HG03558 (cell line): ENCODE data around the gene WDFY2.

Source experiments
- ATAC-seq: cut with Tn5 transposase; IDR thresholded peaks from one replicate; pipeline ENCODE4 v1.9.1; 2021; ENCODE audit warnings: moderate number of reproducible peaks; ENCODE audit not compliant: unreplicated experiment; ENCODE audit errors: extremely low read depth

Gene WDFY2

DNA sequence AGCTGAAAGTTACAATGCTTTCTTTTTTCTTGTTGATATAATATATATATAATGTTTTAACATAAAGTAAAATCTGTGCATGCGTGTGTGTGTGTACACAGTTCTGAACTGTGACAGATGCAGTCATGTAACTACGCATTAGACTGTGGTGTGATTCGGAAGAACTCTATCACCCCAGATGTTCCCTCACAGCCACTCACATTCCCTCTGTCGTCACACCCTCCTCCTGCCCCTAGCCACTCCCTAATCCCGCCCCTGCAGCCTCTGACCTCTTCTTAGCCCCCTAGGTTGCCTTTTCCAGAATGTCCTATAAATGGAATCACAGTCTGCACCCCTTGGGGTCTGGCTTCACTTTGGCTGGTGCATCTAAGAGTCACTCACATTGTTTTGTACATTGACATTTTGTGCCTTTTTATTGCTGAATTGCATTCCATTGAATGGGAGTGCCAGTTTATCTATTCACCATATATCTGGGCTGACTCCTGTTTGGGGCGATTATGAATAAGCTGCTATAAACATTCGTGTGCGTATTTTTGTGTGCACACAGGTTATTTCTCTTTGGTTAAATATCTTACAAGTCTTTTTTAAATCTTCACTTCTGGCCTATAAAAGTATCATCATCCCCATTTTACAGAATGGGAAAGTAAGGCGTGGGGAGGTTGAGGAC, 199.3 kb downstream of the WDFY2 start:
- ATAC-seq, result no peak

DNA sequence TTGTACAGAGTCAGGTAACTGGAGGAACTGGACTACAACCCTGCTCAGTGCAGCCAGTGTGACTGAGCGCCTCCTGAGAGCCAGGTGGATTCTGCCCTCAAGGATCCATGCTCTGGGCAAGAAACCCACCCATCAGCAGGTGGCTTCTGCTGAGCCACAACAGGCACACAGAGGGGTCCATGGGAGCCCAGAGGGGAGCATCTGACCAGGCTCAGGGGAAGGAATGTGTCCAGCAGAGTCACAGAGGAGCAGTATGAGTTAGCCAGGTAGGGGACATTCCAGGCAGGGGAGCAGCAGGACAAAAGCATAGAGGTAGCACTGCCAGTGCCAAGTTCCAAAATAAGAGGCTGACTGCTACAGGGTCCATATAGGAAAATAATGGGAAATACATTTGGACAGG, 199.8 kb downstream of the WDFY2 start:
- no peak for ATAC-seq

DNA sequence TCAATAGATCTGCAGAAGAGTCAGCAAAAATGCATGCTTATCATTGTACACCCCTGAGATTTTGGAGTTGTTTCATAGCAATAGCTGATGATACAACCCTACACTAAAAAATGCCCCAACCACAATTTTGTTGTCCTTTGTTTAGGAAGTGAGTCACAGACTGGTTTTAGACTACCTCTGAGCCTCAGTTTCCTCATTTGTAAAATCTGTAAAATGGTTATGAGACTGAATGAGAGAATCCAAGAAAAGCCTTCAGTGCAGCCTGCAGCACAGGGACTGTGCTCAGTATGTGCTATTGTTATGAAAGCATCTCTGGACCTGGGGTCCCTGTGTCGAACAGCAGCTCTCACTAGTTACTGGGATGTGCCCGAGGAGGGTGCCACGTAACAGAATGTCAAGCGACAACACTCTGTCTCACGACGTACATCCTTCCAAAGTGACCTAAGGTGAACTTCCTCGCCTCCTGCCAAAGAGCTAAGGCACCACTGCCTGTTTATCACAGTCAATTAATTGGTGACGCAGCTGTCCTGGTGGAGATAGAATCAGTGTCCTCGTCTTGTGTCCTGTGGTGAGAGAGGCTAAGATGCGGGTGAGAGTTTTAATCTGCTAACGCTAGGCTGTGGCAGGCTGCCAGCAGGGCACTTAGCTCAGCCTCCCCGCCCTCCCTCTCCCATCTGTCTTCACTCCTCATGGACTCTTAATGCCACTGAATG, 201.6 kb downstream of the WDFY2 start:
- ATAC-seq, result no peak

DNA sequence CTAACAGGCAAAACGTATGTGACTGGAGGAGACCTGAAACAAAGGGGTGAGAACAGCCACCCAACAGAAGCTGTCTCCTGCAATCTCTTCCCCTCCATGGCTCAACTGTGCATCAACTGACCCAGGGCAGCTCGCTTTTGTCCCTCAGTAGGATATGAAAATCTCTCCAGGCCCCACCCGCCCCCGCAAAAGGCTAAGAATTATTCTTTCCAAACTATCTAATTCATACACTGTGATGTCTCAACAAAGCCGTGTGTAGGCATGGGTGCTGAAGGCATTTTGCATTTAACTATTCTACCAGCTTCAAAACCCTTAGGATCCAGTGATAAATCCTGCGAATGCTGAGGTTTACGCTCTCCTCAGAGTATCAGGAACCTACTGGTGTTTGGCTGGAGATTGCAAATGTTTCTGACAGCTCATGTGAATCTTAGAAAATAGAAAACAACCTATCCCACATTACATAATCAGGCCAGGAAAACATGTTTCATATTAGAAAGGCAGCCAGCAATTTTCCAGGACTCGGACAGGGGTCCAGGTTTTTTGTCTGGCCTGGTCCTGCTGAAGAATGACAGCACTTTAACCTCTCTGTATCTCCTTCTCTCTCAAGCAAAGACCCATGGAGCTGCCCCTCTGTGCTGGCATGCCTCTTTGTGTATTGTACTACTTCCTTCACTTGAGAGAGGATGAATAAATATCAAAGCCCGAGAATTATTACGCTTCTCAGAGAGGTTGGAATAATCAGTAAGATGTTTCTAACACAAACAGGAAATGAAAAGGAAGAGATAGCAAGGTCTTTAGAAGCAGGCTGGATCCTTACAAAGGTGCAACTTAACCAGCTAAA, 202.4 kb downstream of the WDFY2 start:
- no peak for ATAC-seq

DNA sequence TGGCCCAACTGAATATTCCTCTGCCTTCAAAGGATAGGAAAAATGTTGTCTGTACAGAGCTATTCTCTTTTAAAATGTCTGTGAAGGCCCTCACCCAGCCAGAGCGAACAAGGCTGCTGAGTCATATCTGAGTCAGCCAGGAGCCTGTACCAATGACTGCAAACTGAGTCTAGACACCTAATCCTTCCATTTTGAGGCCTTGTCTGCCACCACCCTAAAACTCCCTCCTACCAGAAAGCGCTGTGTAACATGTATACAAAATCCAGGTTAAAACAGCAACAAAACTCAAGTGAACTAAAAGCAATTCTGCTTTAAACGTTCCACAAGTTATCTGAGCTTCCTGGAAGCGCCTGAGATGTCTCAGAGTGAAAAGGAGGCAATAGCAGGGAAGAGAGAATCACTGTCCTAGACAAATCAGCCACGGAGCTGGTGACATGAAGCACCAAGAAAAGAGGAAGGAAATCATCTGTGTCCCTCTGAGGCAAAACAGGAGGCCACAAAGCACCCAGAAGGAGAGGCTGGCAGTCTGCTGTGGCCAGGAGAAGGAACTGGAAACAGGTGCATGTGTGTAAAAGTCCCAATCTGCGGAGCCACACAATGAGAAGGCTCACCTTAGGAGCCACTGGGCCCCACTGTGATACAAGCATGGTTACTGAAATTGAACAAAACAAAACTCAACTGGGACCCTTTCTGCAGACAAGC, 209.5 kb downstream of the WDFY2 start:
- ATAC-seq, result peak; percentile 45

DNA sequence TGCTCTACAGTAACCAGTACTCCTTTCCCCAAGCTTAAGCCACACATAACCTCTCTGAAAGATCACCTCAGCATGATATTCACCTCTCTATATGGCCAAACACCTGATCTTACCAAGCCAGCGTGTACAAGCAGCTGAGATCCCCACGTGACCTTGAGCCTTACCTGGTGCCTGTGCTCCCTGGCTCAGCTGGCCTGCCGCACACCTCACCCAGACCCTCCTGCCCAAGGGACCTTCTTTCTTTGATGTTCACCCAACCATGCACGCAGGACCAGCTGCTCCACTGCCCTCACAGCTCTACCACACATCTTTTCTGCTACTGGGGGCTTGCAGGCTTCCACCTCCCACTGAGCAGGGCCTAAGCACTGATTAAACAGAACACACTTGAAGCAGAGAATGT, 210.7 kb downstream of the WDFY2 start:
- ATAC-seq, result no peak

DNA sequence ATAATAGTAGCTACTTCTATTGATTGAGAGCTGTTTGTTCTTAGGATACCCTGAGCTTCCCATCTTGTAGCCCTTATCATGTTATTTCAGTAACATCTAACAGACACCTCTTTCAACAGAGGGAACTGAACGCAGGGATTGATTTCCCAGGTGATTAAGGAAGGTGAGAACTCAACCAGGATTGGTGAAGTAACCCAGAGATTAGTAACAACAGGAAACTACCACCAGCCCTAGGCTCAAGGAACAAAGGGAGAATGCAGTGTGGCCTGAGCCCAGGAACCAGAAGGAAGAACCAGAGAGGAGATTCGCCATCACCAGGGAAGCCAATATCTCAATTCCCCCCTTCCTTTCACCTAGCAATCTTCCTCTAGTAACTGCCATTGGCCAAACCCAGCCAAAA, 211.2 kb downstream of the WDFY2 start:
- no peak for ATAC-seq

DNA sequence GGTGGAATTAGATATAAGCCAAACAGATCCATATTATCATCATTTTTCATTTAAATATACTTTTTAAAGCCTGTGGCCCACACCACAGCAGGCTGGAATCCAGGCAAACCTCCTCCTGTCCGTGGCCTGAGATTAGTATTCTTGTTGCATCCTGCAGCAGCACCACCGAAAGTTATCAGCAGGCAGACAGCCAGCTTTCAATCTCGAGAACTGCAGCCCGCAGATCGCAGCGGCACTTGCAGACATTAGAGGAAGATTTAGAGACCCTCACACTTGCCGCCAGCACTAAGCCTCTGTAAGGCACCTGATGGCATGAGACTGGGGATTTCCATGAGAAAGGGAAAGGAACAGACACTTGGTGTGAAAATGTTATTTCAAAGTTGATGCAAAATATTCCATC, 212.3 kb downstream of the WDFY2 start:
- ATAC-seq, result no peak

DNA sequence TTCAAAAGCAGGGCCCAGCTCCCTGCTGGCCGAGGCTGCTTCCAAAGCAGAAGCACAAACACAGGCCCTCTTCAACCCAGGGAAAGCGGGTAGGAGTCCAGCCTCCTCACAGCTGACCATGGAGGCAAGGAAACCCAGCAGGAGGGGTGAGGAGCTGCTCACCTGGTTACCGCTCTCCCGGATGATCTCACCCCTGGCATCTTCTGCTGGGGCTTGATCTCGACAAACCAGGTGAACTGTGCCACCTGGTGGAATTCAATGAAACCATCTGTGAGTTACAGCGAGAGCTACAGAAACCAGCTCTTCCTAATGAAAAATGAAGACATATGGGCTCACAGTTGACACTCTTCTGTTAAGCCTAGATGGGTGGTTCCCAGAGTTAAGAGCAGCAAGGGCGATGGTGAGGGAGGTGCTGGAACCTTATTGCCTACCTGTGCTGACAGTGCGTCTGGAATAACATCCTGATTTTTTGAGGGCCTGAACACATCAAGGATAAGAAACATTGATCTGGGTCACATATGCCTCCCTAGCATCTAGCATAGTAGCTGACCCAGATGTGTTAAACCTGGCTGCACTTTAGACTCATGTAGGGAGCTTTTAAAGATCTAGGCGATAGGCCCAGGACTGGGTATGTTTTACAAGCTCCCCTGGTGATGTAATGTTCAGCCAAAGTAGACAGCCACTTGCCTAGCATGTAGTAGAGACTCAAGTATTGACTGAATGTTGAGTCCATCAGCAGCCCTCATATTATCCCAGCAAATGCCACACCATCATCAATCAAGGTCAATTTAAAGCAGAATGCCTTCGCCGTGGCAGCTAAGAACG, 213.6 kb downstream of the WDFY2 start:
- ATAC-seq, result no peak

DNA sequence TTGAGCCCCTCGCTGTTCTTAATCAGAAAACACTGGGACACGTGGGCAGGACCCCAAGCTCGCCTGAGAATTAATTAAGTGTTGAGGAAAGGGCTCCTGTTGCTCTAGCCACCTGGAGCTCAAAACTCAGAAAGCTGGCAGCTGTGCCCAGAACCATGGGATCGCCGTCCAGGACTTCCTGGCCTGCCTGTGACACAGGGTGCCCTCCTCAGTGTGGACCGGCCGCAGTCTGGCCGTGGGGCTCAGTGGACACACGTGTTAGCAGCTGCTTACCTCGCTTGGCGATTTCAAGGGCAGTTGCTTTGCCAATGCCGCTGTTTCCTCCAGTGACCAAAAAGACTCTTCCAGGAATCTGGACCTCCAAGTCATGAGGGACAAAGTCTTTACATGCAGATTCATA, 215.0 kb downstream of the WDFY2 start:
- no peak for ATAC-seq

DNA sequence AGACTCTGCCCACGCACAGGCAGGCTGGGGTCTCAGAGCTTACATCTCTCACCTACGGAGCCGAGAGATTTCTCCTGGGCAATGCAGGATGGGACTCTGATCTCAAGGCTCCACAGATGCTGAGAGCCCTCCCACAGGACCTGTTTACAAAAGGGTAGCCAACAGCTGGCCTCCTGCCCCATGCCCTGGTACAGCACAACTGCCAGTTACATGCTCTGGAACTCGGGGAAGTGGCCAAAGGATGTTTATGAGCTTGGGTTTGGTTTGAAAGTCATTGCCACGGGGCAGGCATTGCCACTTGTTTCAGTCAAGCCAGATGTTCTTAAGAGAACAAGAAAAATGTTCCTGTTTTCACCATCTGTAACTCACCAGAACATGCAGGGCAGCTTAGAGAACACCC, 216.2 kb downstream of the WDFY2 start:
- no peak for ATAC-seq

DNA sequence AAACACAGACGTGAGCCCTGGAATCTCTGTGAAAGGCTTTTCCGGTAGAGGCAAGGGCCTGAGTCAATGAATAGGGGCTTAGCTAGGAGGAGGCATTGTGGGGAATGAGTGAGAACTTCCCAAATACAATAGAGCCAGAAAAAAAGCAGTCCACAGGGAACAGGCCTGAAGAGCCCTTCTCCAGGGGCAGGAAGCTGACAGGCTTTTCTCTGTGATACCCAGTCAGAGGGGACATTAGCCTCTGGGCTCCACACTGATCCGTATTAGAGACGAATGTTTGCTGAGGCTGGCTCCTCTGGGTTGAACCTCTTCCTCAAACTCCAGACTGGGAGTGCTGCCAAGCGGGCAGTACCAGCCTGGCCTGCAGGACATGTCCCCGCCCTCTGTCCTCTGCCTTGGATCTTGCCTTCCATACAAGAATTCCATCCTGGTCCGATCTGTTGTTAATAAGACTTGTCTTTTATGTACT, 217.4 kb downstream of the WDFY2 start:
- no peak for ATAC-seq

DNA sequence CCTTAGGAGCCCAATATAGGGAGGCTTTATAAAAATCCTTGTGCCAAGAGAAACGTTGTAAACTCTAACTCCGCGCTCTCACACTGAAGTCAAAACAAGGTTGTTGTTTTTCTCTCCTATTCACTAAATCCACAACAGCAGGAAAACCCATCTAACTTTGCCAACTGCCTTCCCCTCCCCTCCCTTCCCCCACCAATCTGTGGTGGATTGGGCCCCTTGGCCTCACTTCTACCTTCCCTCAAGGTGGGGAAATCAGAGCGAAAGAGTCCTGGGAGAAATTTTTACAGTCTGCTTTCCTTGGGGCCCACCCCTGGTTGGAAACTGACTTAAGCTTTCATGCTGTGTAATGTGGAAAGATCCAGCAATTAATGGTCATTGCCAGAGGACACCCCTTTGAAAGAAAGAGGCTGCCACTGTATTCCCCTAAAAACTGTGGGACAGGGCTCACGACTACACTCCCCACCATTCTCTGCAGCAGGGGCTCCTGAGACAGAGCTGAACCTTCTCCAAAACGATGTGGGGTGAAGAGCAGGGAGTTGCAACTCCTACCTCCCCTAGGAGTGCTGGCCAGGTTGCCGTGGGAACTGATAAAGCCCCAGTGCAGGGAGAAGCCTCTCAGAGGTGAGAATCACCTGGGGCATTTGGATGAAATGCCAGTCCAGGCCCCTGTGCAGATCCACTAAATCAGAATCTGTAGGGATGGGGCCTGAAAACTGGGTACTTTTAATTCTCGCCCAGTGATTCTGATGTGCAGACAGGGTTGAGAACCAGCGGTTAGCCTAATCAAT, 218.6 kb downstream of the WDFY2 start:
- ATAC-seq, result no peak

DNA sequence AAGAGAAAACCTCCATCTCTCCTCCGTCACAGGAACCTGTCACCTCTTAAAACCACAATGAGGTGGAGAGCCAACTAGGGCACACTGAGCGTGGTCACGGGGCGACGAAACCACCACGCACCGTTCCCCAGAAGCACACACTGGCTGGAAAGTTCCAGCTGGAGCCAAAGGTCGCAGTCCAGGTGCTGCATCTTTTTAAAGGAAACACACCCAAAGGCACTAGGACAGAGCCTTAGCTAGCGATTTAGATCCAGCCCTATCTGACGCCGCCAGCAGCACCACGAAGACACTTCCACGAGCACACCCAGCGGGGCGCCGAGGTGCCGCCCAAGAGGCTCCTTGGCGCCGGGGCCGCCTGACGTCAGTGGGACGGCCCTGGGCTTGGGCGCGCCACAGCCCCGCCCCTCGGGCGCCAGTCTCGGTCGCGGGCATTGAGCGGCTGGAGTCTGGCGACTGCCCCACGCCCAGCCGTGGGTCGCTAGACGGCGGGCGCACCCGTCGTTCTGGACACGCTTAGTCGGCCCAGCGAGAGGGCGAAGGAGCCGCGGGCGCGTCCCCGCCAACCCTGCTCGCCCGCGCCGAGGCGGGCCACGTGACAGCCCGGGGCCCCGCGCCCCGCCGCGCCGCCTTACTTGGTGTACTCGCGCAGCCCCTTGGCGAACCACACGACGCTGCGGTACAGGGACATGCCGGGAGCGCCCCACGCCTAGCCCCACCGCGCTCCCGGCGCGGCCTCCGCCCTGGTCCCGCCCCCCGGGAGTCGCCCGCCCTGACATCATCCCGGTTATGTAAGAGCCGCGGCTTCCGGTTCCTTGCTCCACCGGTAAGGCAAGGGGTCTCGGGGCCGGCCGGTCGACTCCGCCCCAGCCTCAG, 219.4 kb downstream of the WDFY2 start, which contains the start of gene DHRS12:
DHRS12 (minus strand) TSS at position 742 of the 873 bp plus-strand sequence. CDS start 4,504 bp downstream, outside the sequence.
- ATAC-seq, result peak; percentile 61

DNA sequence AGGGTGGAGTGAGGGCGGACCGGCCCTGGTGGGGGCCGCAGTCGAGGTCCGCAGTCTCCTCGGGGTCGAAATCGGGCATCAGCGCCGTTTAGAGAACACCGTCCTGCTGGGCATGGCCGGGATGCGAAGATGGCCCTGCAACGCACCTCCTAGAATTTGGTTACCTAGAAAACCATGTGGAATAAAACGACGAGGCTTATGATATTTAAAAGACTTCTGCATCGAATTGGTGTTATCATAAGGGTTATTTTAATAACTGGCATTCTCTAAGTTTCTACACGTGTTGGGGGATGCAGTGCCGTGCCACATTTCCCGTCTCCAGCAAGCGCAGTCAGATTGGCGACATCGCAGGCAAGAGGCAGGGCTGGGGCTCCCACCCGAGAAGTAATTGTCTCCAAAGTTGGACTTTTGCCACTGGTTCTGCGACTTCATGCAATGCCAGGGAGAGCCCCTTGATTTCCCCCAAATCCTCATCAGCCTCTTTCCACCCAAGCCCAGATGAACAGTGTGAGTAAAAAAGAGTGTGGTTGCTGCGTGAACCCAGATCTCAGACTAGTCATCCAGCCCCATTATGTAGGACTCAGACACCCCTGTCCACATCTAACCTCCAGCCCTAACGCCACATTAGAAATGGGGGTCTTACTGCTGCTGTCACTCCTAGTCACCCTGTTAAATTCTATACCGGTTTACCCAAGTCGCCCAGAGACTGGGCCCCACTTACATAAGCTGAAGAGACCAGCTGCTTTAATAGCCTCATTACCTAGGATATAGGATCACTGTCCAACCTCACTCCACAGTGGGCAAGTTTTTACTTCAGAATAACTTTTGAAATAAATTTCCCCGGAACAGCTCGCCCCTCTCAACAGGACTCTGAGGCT, 220.3 kb downstream of the WDFY2 start:
- no peak for ATAC-seq

DNA sequence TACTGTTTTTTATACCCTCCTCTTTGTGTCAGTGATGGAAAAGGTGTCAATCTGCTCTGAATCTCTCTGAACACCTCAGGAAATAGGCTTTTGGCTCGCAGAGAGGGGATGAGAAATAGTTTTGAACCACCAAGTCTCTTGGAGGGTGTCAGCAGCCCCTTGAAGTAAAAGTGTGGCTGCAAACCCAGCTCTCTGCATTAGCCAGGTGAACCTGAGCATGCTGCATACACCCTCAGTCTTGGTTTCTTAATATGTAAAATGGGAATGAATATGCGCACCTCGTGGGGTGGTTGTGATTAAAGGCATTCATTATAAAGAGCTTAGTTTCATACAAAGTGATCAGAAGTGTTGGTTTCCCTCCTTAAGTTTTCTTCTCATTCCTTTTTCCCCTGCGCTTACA, 221.1 kb downstream of the WDFY2 start:
- ATAC-seq, result no peak

DNA sequence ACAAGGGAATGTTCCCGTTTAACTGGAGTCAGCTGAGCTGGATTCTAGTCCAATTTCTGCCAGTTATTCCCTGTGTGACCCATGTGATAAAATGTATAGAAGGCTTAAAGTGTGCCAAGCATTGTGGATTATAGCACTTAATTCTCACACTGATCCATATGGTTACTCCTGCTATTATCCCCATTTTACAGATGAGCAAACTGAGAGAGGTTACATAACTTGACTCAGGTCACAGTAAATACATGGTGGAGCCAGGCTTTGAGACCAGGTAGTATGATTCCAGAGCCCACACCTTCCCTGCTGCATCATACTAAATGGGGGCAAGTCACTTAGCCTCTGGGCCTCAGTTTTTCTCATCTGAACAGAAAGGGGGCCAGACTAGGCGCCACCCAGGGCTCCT, 221.7 kb downstream of the WDFY2 start:
- no peak for ATAC-seq
